K562 treated with DMSO at 1 percent for 48 hours (cell line): ENCODE data around the gene VAV2. TPM values are rescaled to one million over a fixed set of nuclear protein-coding genes. Genes with fewer than 3 reads are reported as not detected.

ENCODE experiments used
- total RNA-seq: library from RNA; unstranded; fragments of 300-600 nt; gene quantifications from 2 replicates; pipeline ENCODE4 v1.2.3, GENCODE V29; 2022; ENCODE audit warnings: low replicate concordance; ENCODE audit errors: extremely low read depth

VAV2 gene, protein sequence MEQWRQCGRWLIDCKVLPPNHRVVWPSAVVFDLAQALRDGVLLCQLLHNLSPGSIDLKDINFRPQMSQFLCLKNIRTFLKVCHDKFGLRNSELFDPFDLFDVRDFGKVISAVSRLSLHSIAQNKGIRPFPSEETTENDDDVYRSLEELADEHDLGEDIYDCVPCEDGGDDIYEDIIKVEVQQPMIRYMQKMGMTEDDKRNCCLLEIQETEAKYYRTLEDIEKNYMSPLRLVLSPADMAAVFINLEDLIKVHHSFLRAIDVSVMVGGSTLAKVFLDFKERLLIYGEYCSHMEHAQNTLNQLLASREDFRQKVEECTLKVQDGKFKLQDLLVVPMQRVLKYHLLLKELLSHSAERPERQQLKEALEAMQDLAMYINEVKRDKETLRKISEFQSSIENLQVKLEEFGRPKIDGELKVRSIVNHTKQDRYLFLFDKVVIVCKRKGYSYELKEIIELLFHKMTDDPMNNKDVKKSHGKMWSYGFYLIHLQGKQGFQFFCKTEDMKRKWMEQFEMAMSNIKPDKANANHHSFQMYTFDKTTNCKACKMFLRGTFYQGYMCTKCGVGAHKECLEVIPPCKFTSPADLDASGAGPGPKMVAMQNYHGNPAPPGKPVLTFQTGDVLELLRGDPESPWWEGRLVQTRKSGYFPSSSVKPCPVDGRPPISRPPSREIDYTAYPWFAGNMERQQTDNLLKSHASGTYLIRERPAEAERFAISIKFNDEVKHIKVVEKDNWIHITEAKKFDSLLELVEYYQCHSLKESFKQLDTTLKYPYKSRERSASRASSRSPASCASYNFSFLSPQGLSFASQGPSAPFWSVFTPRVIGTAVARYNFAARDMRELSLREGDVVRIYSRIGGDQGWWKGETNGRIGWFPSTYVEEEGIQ
- not detected in 2 replicates for total RNA-seq

DNA sequence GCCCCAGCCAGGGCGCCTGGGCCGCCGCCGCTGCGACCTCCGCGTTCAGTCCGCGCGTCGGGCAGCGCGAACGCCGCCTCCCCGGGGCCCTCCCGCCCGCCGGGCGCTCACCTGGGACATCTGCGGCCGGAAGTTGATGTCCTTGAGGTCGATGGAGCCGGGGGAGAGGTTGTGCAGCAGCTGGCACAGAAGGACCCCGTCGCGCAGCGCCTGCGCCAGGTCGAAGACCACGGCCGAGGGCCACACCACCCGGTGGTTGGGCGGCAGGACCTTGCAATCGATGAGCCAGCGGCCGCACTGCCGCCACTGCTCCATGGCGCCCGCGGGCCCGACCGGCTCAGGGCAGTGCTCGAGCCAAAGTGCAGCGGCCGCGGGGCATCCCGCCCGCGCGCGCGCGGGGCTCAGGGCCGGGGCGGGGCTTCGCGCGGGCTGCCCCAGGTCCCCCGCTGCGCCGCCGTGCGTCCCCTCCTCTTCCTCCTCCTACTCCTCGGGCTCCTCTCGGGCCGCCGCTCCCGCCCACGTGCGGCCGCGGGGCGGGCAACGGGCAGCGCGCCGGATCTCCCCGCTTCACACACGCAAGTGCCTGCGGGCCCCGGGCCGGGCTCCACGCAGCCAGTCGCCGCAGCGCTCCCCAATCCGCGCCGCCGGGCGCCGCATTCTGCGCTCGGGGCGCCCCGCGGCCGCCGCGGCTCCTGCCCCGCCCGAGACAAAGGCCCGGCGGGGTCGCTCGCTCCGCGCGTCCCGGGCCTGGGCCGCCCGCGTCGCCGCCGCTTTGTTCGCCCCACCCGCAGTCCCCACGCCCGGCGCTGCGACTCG, at the start of gene VAV2:
Gene VAV2, minus strand, starts transcription at position 361 of the 816 bp plus-strand sequence. Its CDS starts 46 bp downstream, at position 315.

DNA sequence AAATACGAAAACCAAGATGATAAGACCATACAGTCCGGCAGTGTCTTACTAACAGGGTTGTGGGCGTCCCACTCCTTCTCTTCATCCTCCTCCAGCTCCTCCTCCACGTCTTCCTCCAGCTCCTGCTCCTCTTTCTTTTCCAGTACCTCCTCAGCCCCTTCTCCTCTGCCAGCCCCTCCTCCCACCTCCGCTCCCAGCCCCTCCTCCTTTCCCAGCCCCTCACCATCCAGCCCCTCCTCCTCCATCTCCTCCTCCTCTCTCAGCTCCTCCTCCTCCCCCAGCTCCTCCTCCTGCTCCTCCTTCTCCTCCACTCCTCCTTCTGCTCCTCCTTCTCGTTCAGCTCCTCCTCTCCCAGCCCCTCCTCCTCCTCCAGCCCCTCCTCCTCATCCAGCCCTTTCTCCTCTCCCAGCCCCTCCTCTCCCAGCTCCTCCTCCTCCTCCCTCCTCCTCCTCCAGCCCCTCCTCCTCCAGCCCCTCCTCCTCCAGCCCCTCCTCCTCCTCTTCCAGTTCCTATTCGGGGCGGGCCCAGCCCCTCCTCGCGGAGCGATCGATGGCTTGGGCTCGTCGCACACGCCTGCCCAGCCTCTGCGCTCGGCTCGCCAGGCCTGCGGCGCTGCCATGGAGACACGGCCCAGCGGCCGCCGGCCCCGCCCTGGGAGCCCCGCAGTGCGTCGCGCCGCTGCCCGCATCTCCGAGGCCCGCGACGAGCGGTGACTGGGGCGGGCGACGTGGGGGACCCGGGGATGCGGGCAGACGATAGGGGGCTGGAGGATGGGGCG, 32.9 kb upstream of the VAV2 start, which contains the start of gene BRD3OS:
Gene BRD3OS, plus strand, starts transcription at position 654 of the 778 bp plus-strand sequence. CDS start 1,267 bp downstream, outside the sequence.

DNA sequence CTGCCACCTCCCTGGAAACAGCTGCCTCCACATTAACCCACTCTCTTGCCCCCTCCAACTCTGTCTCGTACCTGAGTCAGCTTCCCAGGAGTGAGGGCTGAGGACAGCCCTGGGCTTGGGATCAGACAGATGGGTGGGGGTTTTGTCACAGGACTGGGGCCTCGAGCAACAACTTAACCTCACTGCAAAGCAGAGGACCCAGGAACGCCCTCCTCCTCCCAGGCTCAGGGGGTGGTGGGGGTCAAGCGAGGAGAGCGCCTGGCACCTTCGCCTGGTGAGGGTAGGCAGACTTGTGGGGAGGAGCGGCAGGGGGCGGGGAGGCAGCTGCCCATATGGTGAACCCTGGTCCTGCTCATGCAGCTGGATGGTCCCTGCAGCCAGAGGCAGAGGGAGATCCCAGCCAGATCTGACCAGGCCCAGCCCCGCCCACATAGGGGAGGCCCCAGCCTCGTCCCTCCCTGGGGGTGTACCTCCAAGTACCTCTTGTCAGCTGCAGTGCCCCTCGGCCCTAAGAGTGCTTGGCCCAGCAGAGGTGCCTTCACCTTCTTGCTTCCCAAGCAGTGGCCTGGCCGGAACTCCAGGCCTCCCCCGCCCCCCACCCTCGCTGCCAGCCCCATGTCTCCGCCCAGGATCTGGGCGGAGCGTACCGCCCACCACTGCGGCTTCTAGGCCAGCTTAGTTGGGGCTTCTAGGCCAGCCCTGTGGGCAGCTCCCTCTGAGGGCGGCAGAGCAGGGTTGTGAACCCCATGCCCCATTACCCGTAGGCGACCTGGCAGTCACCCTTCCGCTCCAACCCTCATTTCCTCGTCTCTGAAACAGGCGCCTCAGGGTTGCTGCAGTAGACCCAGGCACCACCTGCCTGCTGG, 254.1 kb downstream of the VAV2 start, which contains the start of gene SARDH:
Gene SARDH, minus strand, starts transcription at position 579 of the 866 bp plus-strand sequence. CDS start 4,179 bp downstream, outside the sequence.

Other genes starting within 250 kb of the VAV2 start
- gene BRD3OS, start 33.2 kb upstream of the VAV2 start, total RNA-seq: not detected in 2 replicates
- not detected in 2 replicates for gene BRD3, start 75.7 kb upstream of the VAV2 start, total RNA-seq
- not detected in 2 replicates for gene WDR5, start 143.8 kb upstream of the VAV2 start, total RNA-seq
- not detected in 2 replicates for gene RNU6ATAC, start 172.2 kb upstream of the VAV2 start, total RNA-seq